ENCODE results near the gene PPP6R3. TPM values are rescaled to one million over a fixed set of nuclear protein-coding genes. Genes with fewer than 3 reads are reported as not detected.

Gene PPP6R3
- total RNA-seq, 1 donor from 2014 or later = 55.8 TPM

DNA sequence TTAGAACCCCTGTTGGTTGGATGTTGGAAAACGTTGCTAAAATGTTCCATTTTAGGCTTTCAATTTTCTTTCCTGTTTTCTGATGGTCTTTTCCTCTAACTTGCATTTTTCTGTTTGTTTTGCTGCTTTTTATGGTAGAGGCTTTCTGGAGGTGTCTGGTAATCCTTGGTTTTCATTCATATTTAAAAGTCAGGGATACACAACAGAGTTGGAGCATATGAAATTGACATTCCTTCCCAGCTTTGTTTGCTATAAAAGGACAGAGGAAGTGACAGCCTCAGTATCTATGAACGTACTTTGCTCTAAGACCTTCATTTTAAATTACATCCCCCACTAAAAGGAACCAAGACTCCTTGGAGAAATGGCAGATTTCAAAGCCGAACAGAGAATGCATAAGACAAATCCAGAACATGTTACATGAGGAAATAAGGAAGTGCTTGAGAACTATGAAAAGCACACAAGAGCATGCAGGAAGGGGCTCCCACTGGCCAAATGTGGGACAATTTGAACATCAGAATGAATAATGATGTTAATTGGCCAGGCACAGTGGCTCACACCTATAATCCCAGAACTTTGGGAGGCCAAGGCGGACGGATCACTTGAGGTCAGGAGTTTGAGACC is 56.7 kb downstream of the PPP6R3 start:
- TF ChIP-seq, protein P1, sequence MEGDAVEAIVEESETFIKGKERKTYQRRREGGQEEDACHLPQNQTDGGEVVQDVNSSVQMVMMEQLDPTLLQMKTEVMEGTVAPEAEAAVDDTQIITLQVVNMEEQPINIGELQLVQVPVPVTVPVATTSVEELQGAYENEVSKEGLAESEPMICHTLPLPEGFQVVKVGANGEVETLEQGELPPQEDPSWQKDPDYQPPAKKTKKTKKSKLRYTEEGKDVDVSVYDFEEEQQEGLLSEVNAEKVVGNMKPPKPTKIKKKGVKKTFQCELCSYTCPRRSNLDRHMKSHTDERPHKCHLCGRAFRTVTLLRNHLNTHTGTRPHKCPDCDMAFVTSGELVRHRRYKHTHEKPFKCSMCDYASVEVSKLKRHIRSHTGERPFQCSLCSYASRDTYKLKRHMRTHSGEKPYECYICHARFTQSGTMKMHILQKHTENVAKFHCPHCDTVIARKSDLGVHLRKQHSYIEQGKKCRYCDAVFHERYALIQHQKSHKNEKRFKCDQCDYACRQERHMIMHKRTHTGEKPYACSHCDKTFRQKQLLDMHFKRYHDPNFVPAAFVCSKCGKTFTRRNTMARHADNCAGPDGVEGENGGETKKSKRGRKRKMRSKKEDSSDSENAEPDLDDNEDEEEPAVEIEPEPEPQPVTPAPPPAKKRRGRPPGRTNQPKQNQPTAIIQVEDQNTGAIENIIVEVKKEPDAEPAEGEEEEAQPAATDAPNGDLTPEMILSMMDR (conservative IDR thresholded peaks at IDR 0.05; ENCODE audit: low read depth, low read length) = no peak
- no peak for DNase-seq (ENCODE audit: low read depth)
- no peak overlapping the region for H3K4me3 ChIP-seq (ENCODE audit: low read depth, low read length)

DNA sequence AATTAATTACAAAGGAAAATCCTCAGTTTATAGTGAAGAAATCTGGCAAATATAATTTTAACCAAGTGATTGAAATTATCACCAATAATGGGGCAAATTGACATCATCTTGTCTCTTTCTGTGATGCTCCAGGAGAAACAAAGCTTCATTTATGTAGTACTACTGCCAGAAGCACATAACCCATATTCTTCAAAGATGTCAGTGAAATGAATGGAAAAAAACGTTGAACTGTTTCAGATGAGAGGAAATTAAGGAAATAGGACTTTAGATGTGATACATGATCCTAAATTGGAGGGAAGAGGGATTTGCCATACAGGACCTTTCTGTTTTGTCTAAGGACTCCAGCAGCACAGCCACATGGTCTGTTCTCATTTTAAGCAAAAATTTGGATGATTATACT is 57.6 kb downstream of the PPP6R3 start:
- no peak overlapping the region for H3K4me3 ChIP-seq (ENCODE audit: low read depth, low read length)
- no peak for DNase-seq (ENCODE audit: low read depth)
- TF ChIP-seq, protein P1 (conservative IDR thresholded peaks at IDR 0.05; ENCODE audit: low read depth, low read length) = no peak

DNA sequence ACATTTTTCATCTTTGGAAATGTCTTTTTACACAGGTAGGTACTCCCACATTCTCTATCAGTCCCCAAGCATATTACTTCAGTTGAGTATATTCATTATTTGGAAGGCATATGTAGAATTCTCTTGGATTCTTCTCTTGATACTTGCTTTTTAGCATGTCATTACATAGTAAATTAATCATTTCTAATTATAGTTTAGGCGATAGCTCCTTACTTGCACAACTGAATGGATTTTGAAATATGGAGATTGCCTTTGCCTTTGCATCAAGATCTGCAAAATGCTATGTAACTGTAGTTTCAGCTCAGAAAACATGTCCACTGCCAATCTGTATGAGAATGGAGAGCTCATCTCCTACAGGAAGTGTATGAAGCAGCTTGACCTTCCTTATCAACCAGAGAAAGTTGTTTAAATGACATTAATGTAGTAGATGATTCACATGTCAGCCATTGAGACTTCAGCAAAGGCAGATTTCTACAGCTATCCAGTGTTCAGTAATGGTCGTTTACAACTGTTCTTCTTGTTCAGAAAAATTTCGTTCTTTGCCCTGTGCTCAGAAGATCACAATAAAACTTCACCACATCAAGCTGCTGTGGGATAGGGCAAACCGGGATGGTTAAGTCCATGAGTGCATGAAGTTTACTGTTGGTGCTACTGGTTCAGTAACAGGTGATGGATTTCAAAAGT is 61.6 kb downstream of the PPP6R3 start:
- DNase-seq (ENCODE audit: low read depth) = no peak
- TF ChIP-seq, protein P1 (conservative IDR thresholded peaks at IDR 0.05; ENCODE audit: low read depth, low read length) = no peak
- H3K4me3 ChIP-seq (ENCODE audit: low read depth, low read length) = no peak overlapping the region

DNA sequence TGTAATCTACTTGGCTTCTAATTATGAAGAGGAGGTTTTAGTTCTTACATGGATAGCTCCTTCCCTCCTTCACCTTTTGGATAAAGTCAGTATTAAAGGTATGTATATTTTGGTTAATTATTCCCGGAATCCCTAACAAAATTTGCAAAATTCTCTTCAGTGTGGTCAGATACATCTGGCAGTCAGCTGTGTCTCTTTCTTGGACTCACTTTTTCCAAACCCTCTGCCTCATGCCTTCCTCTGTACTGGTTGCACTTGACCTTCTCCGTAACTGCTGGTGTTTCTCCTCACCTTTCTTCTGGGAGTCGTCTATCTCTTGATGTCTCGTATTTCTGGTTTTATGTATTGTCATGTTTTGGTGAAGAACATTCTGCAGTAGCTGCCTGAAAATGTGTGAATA is 62.5 kb downstream of the PPP6R3 start:
- DNase-seq (ENCODE audit: low read depth) = no peak
- TF ChIP-seq, protein P1 (conservative IDR thresholded peaks at IDR 0.05; ENCODE audit: low read depth, low read length) = no peak
- H3K4me3 ChIP-seq (ENCODE audit: low read depth, low read length) = no peak overlapping the region

DNA sequence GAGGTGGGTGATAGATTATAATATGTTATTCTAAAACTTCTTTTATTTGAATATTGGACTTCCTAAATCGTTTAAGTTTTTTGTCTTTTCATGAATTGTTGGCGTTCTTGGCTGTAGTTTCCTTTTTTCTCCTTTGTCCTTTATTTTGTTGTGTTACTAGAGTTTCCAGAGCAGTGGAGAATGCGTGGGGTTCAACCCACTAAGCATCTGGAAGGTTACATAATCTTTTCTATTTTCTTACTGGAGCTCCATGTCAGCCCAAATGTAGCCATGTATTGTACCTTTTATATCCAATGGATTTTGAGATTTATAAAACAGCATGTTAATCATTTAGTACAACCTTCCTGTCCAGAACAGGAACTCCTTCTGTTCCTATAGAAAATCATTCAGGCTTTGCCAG is 63.2 kb downstream of the PPP6R3 start:
- DNase-seq (ENCODE audit: low read depth) = no peak
- TF ChIP-seq, protein P1 (conservative IDR thresholded peaks at IDR 0.05; ENCODE audit: low read depth, low read length) = no peak
- no peak overlapping the region for H3K4me3 ChIP-seq (ENCODE audit: low read depth, low read length)

DNA sequence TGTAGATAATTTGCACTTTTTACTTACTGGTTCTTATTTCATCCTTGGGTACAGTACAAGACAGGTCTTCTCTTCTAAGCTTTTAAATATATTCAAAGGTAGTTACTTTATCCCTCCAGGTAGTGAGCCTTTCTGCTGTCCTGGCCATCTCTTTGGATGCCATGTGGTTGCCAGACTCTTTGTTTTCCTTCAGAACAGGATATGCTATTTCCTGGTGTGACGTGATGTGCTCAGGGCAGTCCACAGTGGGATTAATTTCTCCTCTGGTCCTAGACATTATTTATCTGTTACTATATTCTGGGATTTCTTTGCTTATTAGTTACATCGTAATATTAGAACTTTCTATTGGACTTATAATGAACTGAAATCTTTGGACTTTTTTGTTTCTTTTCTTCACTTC is 63.7 kb downstream of the PPP6R3 start:
- H3K4me3 ChIP-seq (ENCODE audit: low read depth, low read length) = no peak overlapping the region
- TF ChIP-seq, protein P1 (conservative IDR thresholded peaks at IDR 0.05; ENCODE audit: low read depth, low read length) = no peak
- no peak for DNase-seq (ENCODE audit: low read depth)

DNA sequence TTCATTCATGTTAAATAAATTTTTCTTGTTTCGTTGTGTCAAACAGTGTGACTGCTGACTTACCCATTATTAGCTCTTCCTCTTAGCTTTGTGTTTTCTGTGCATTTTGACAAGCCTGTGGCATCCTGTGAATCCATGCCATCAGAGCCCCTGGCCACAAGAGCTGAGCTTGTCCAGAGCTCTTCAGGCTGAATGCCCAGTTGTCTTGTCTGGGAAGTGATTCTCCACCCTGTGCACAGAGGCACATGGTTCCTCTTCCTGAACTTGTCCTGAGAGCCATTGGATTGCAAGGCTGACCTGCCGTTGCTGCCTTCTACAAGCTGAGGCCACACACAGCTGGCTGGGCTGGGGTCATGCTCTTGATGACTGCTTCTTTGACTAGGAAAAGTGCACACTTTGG is 64.1 kb downstream of the PPP6R3 start:
- TF ChIP-seq, protein P1 (conservative IDR thresholded peaks at IDR 0.05; ENCODE audit: low read depth, low read length) = no peak
- DNase-seq (ENCODE audit: low read depth) = no peak
- H3K4me3 ChIP-seq (ENCODE audit: low read depth, low read length) = no peak overlapping the region
